SK-N-MC (cell line): ENCODE measurements around the gene GTF2IRD1.

Experiments
- FOXP2 ChIP-seq: optimal IDR thresholded peaks from 2 replicates; pipeline ENCODE3; 2011; ENCODE audit warnings: mild to moderate bottlenecking, moderate library complexity; ENCODE audit not compliant: insufficient read depth; ENCODE audit errors: extremely low read length, control extremely low read depth
- POLR2AphosphoS5 ChIP-seq: IDR thresholded peaks from 2 replicates; pipeline ENCODE4 v1.6.1; 2012; ENCODE audit warnings: mild to moderate bottlenecking, low read depth, low read length, borderline replicate concordance

- TF ChIP-seq POLR2AphosphoS5 (peak; percentile 2; the same call in 1 of the 2 replicates), FOXP2 (no peak)
These were observed 567 bp downstream of the GTF2IRD1 start for GRCh38 chr7:74454021-74454924.
